IPS DF 6.9 (cell line): Measurements from ENCODE around the gene RIT1.

Experiments used
- DNase-seq: peaks from one replicate; pipeline ENCODE4 v3.0.0-alpha.2; 2013; ENCODE audit warnings: low read depth, low spot score
- H3K27ac ChIP-seq: one replicate; pipeline ENCODE4 v1.5.1; 2013; ENCODE audit warnings: low read length, control low read depth
- H3K27me3 ChIP-seq: 2 replicates; pipeline ENCODE4 v1.6.1; 2013; ENCODE audit warnings: mild to moderate bottlenecking, low read length; ENCODE audit not compliant: control insufficient read depth, insufficient read depth
- H3K36me3 ChIP-seq: 2 replicates; pipeline ENCODE4 v1.6.1; 2013; ENCODE audit warnings: low read length; ENCODE audit not compliant: control insufficient read depth, insufficient read depth
- H3K4me1 ChIP-seq: 2 replicates; pipeline ENCODE4 v1.6.1; 2013; ENCODE audit warnings: low read length; ENCODE audit not compliant: control insufficient read depth, insufficient read depth
- H3K4me3 ChIP-seq: 2 replicates; pipeline ENCODE4 v1.5.1; 2013; ENCODE audit warnings: mild to moderate bottlenecking, low read length
- H3K9me3 ChIP-seq: 2 replicates; pipeline ENCODE4 v1.6.1; 2013; ENCODE audit warnings: low read length, inconsistent platforms; ENCODE audit not compliant: control insufficient read depth, insufficient read depth
- WGBS: extraction: QIAGEN DNeasy Blood & Tissue Kit; methylation state at CpG from one replicate; pipeline ENCODE4 v1.1.7; 2013; ENCODE audit warnings: mixed read lengths, missing lambda C conversion rate; ENCODE audit not compliant: insufficient read length, insufficient coverage; 5-methylcytosine and 5-hydroxymethylcytosine counted together

Gene RIT1

DNA sequence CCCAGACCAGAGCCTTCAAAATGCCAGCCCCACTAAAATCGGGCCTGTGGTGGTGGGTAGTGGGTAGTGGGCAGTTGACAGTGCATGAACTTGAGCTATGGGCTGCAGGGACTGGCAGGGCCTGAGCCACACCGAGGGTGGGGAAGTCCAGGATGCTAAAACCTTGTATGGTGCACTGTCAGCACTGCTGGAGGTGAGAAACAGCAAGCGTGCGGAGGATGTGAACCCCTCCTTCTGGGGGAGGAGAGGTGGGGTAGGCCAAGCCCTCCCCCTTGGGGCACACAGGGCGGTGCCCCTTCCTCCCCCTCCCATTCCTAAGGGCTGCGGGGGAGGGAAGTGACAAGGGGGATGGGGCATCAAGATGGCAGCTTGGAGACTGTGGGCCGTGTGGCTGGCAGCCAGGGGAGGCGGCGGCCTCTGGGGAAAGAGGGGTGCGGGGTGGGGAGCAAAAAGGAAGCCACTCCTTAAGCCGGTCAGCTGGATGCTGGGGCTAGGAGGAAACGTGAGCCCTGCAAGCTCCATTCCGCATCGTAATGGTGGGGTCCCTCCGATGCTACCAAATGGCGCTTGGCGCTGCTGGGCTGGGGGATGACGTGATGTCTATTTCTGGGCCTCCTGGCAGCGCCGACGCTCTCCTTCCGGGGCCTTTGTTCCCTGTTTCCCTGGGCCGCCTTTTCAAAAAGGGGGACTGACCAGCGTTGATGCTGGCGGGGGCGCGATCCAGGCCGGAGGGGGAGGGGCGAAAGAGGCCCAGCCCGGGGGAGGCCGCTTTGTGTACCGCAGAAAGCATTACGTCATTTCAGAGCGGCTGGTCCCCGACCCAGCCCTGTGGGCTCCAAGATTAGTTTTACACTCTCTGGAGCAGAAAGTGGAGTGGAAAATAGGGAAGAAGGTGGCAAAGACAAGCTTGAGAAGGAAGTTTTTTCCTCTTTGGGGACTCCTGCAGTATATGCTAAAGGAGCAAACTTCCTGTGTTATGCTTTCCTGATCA is 51.0 kb downstream of the RIT1 start:
- no peaks in the 10 kb centered on the region for H3K4me1 ChIP-seq
- H3K9me3 ChIP-seq, result no peaks in the 10 kb centered on the region
- H3K36me3 ChIP-seq, result no peaks in the 10 kb centered on the region
- peak overlapping the region; percentile 42; the same call in 1 of the 2 replicates for H3K4me3 ChIP-seq
- DNase-seq, result no peak
- H3K27me3 ChIP-seq, result no peaks in the 10 kb centered on the region
- H3K27ac ChIP-seq, result no peak overlapping the region
- no CpG with 5 or more reads among the region's 35 CpGs for WGBS

GRCh38 chr1:155859234-155859829 is 51.8 kb downstream of the RIT1 start, which contains the start of gene SYT11:
TSS of gene SYT11 (plus strand) at chr1:155859567. CDS start at chr1:155859762, 195 bp downstream.
- no CpG with 5 or more reads among the region's 33 CpGs for WGBS
- Histone ChIP-seq H3K4me1 (no peaks in the 10 kb centered on the region), H3K4me3 (peak within 1 kb of the TSS; percentile 42; the same call in 1 of the 2 replicates), H3K27ac (no peak within 1 kb of the TSS), H3K9me3 (no peaks in the 10 kb centered on the region), H3K27me3 (no peaks in the 10 kb centered on the region), H3K36me3 (no peaks in the 10 kb centered on the region)
- peak; percentile 93 for DNase-seq

- Histone ChIP-seq H3K4me3 (no peak overlapping the region; the same call in 1 of the 2 replicates), H3K9me3 (no peaks in the 10 kb centered on the region), H3K27me3 (no peaks in the 10 kb centered on the region), H3K4me1 (no peaks in the 10 kb centered on the region), H3K36me3 (no peaks in the 10 kb centered on the region), H3K27ac (no peak overlapping the region)
- WGBS, result no CpG with 5 or more reads among the region's 12 CpGs
- DNase-seq, result no peak
Observed at GRCh38 chr1:155858800-155859233, 52.3 kb downstream of the RIT1 start.

GRCh38 chr1:155856975-155857930 is 53.9 kb downstream of the RIT1 start, which contains the start of gene GON4L:
TSS of gene GON4L (minus strand) at chr1:155857214. CDS start at chr1:155853780, 3,434 bp downstream.
- no peaks in the 10 kb centered on the region for H3K9me3 ChIP-seq
- H3K27ac ChIP-seq, result no peak within 1 kb of the TSS
- WGBS, result no CpG with 5 or more reads among the region's 46 CpGs

GRCh38 chr1:155856257-155856974 is 54.7 kb downstream of the RIT1 start:
- H3K36me3 ChIP-seq, result peaks cover 7% of the 10 kb centered on the region; the same call in 1 of the 2 replicates
- no peaks in the 10 kb centered on the region for H3K4me1 ChIP-seq
- DNase-seq, result no peak
- H3K4me3 ChIP-seq, result peak overlapping the region; percentile 77
- no peaks in the 10 kb centered on the region for H3K27me3 ChIP-seq
- H3K9me3 ChIP-seq, result no peaks in the 10 kb centered on the region
- WGBS, result no CpG with 5 or more reads among the region's 20 CpGs
- H3K27ac ChIP-seq, result no peak overlapping the region

More at GRCh38 chr1:155856975-155857930, 53.9 kb downstream of the RIT1 start, which contains the start of gene GON4L:
- H3K4me3 ChIP-seq, result peak within 1 kb of the TSS; percentile 77
- peaks cover 5% of the 10 kb centered on the region; the same call in 1 of the 2 replicates for H3K36me3 ChIP-seq
- H3K27me3 ChIP-seq, result no peaks in the 10 kb centered on the region
- H3K4me1 ChIP-seq, result no peaks in the 10 kb centered on the region
- DNase-seq, result peak; percentile 80

GRCh38 chr1:155850345-155850744 is 60.8 kb downstream of the RIT1 start:
- Histone ChIP-seq H3K9me3 (no peaks in the 10 kb centered on the region), H3K4me3 (no peak overlapping the region), H3K27ac (no peak overlapping the region), H3K27me3 (no peaks in the 10 kb centered on the region), H3K4me1 (no peaks in the 10 kb centered on the region), H3K36me3 (peaks cover 13% of the 10 kb centered on the region)
- no peak for DNase-seq
- WGBS, result no CpG with 5 or more reads among the region's 3 CpGs

DNA sequence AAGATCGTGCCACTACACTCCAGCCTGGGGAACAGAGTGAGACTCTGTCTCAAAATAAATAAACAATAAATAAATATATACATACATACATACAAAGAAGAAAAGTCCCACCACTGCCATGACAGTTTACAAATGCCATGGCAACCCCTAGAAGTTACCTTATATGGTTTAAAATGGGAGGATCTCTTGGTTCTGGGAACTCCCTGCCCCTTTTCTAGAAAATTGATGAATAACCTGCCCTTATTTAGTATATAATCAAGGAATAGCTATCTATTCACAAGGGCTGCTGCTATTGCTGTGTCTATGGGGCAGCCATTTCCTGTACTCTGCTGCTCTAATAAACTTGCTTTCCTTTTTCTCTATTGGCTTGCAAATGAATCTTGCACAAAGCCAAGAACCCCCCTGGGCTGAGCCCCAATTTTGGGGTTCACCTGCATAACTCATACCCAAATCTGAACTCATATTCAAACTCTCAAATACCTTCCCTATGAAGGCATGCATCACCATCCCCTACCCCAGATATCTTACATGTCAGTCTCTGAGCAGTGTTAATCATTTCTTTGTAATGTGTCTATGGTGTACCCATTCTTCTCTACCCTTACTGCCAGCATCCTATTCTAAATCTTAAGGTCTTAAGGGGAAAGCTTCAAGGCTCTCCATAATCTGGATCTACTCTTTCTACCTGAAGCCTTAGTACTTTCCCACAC is 63.2 kb downstream of the RIT1 start:
- Histone ChIP-seq H3K27ac (no peak overlapping the region), H3K36me3 (peaks cover 11% of the 10 kb centered on the region), H3K9me3 (no peaks in the 10 kb centered on the region), H3K4me3 (no peak overlapping the region), H3K27me3 (no peaks in the 10 kb centered on the region), H3K4me1 (no peaks in the 10 kb centered on the region)
- DNase-seq, result no peak
- WGBS, result no CpG with 5 or more reads among the region's 1 CpG
